Thoracic aorta (tissue), 2 donors: Measurements from ENCODE around the gene ACSL5. TPM values are rescaled to one million over a fixed set of nuclear protein-coding genes. Genes with fewer than 3 reads are reported as not detected.
"Not testable (repeated sequence)": the region's sequence is repeated elsewhere in the genome, so short reads cannot be mapped to it uniquely, and the experiment has no call there.

ENCODE experiments used
- ATAC-seq: fragments of 150-250 bp; one replicate; pipeline ENCODE4 v1.8.0; 2017; ENCODE audit warnings: low read depth; ENCODE audit not compliant: insufficient number of reproducible peaks, low FRiP score
- DNase-seq: peaks from one replicate; pipeline ENCODE4 v3.0.0-alpha.2; 2020; ENCODE audit warnings: low spot score
- H3K27ac ChIP-seq, 2 donors: fragments of 200-600 bp; sonication (generic); 1 replicate in 1 of 2; 2 replicates in 1 of 2; pipeline ENCODE4 v1.5.1; 2016; ENCODE audit warnings: mild to moderate bottlenecking in 2 of 2, moderate library complexity in 2 of 2
- H3K27me3 ChIP-seq: fragments of 200-600 bp; sonication (generic); replicated peaks from 2 replicates; pipeline ENCODE4 v1.6.0; 2016; ENCODE audit warnings: mild to moderate bottlenecking; ENCODE audit not compliant: insufficient read depth
- H3K36me3 ChIP-seq: fragments of 200-600 bp; sonication (generic); one replicate; pipeline ENCODE4 v1.5.1; 2016
- H3K4me1 ChIP-seq, 2 donors: fragments of 200-600 bp; sonication (generic); 1 replicate in 1 of 2; 2 replicates in 1 of 2; pipeline versions ENCODE4 v1.5.1 to v1.6.0; 2016; ENCODE audit warnings: low read depth in 2 of 2, mild to moderate bottlenecking in 1 of 2; ENCODE audit not compliant: control insufficient read depth in 1 of 2
- H3K4me3 ChIP-seq: fragments of 200-600 bp; sonication (generic); 2 replicates; pipeline ENCODE4 v1.5.1; 2016; ENCODE audit warnings: mild to moderate bottlenecking
- H3K9me3 ChIP-seq: fragments of 200-600 bp; sonication (generic); 2 replicates; pipeline ENCODE4 v1.5.1; 2016
- total RNA-seq, 2 donors: library from RNA; depleted of rRNA; stranded (reverse); fragments of >200 nt; gene quantifications; one replicate each; pipeline versions ENCODE4 v1.1.0 to v1.2.3, GENCODE V29; 2016
- TF ChIP-seq, protein P1 (sequence below): fragments of 200-600 bp; sonication (generic); IDR thresholded peaks from one replicate; pipeline ENCODE4 v1.5.1; 2019; ENCODE audit warnings: antibody characterized with exemption

ACSL5 gene
- total RNA-seq, 2 donors from 2014 or later = 13.9 to 16.7 TPM

DNA sequence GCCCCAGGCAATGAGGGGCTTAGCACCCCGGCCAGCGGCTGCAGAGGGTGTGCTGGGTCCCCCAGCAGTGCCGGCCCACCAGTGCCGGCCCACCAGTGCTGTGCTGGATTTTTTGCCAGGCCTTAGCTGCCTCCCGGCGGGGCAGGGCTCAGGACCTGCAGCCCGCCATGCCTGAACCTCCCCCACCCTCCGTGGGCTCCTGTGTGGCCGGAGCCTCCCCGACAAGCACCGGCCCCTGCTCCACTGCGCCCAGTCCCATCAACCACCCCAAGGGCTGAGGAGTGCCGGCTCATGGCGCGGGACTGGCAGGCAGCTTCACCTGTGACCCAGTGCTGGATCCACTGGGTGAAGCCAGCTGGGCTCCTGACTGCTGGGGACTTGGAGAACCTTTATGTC is 3.5 kb upstream of the ACSL5 start:
- H3K9me3 ChIP-seq = no peaks in the 10 kb centered on the region
- H3K27me3 ChIP-seq = no peaks in the 10 kb centered on the region
- no peaks in the 10 kb centered on the region for H3K36me3 ChIP-seq
- ATAC-seq (no peak), DNase-seq (no peak)
- peaks cover 5 to 9% of the 10 kb centered on the region in 2 donors for H3K4me1 ChIP-seq
- H3K27ac ChIP-seq = no peak overlapping the region
- TF ChIP-seq, protein P1, sequence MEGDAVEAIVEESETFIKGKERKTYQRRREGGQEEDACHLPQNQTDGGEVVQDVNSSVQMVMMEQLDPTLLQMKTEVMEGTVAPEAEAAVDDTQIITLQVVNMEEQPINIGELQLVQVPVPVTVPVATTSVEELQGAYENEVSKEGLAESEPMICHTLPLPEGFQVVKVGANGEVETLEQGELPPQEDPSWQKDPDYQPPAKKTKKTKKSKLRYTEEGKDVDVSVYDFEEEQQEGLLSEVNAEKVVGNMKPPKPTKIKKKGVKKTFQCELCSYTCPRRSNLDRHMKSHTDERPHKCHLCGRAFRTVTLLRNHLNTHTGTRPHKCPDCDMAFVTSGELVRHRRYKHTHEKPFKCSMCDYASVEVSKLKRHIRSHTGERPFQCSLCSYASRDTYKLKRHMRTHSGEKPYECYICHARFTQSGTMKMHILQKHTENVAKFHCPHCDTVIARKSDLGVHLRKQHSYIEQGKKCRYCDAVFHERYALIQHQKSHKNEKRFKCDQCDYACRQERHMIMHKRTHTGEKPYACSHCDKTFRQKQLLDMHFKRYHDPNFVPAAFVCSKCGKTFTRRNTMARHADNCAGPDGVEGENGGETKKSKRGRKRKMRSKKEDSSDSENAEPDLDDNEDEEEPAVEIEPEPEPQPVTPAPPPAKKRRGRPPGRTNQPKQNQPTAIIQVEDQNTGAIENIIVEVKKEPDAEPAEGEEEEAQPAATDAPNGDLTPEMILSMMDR = no peak
- H3K4me3 ChIP-seq = no peak overlapping the region

DNA sequence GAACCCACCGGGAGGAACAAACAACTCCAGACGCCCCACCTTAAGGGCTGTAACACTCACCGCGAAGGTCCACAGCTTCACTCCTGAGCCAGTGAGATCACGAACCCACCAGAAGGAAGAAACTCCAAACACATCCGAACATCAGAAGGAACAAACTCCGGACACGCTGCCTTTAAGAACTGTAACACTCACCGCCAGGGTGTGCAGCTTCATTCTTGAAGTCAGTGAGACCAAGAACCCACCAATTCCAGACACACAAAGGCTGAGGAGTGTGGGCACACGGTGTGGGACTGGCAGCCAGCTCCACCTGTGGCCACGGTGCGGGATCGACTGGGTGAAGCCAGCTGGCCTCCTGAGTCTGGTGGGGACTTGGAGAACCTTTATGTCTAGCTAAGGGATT is 2.6 kb upstream of the ACSL5 start:
- not testable (repeated sequence) for H3K4me3 ChIP-seq, H3K27me3 ChIP-seq, H3K27ac ChIP-seq, H3K36me3 ChIP-seq, DNase-seq, ATAC-seq, H3K9me3 ChIP-seq
- peaks cover 8 to 13% of the 10 kb centered on the region in 2 donors for H3K4me1 ChIP-seq

DNA sequence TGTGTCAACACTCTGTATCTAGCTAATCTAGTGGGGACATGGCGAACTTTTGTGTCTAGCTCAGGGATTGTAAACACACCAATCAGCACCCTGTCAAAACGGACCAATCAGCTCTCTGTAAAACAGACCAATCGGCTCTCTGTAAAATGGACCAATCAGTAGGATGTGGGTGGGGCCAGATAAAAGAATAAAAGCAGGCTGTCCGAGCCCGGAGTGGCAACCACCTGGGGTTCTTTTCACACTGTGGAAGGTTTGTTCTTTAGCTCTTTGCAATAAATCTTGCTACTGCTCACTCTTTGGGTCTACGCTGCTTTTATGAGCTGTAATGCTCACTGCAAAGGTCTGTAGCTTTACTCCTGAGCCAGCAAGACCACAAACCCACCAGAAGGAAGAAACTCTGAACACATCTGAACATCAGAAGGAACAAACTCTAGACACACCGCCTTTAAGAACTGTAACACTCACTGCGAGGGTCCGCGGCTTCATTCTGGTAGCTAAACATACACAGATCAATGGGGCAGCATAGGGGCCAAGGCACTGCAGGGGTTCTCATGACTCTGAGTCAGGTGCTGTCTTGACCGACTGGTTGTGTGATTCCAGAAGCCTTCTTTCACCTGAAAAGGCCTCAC is 1.6 kb upstream of the ACSL5 start:
- not testable (repeated sequence) for H3K27ac ChIP-seq, DNase-seq, H3K9me3 ChIP-seq, H3K36me3 ChIP-seq, ATAC-seq, H3K27me3 ChIP-seq, H3K4me1 ChIP-seq, H3K4me3 ChIP-seq

DNA sequence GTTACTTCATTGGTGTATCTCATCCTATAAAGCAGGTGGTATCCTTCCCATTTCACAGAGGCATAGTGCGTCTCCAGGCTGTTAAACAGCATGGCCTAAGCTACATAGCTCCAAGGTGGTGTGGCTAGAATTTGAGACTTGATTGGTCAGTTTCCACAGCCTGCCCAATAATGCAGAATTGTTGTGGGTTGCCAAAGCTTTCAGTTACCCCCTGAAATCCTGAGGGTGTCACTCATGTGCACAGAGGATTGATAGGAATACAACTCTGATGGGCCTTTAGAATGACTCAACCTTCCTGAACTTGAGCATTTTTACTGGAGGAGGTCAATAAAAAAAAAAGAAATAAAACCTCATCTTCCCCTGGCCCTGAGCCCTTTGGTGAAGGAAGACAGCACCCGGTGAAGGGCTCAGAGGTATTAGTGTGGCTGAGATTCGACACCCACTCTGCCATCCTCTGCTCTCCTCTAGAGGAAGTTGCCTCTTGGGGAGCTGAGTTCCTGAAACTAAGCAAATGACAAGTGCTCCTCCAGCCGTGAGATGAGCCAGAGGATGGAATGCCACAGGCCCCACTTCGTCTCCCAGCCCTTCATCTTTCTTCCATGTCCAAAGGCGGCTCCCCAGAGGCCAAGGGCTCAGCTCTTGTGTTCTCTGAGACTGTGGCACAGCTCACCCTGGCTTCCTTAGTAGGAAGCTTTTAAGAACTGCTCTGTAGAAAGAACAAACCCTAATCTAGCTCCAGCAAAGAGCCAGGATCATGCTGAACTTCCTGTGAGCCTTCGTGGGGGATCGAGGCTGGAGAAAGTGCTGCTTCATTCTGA is 1.0 kb downstream of the ACSL5 start:
- H3K27ac ChIP-seq = peak overlapping the region; percentile 23 to 54
- H3K4me1 ChIP-seq = peaks cover 8% of the 10 kb centered on the region in 2 donors
- H3K36me3 ChIP-seq = no peaks in the 10 kb centered on the region
- DNase-seq = no peak
- H3K4me3 ChIP-seq = peak overlapping the region; percentile 69
- TF ChIP-seq, protein P1 = no peak
- H3K9me3 ChIP-seq = no peaks in the 10 kb centered on the region
- no peak for ATAC-seq
- no peaks in the 10 kb centered on the region for H3K27me3 ChIP-seq

DNA sequence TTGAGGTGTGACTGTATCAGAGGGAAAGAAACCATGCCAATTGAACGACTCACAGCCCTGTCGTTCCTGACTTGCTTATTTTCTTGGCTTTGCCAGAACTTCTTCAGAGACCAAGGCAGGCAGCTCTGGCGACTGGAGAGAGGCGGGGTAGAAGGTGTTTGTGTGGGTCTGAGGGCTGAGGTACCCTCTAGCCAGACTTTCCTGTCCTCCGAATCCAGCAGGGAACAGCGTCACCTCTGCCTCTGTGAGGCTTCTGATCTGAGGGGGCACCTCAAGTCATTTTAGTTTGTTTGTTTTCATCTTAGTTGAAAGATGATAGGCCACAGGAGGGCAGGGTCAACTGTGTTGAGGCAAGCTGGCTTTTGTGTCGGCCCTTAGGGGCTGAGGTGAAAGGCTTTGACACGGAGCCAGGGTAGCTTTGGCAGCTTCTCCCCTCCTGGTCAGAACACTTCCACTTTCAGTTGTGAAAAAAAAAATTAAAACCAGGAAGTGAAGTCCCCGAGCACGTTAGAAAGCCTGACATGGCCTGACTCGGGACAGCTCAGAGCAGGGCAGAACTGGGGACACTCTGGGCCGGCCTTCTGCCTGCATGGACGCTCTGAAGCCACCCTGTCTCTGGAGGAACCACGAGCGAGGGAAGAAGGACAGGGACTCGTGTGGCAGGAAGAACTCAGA is 1.9 kb downstream of the ACSL5 start:
- Histone ChIP-seq H3K36me3 (no peaks in the 10 kb centered on the region), H3K27ac (peak overlapping the region in 1 of 2 donors; percentile 54), H3K27me3 (no peaks in the 10 kb centered on the region), H3K4me3 (peak overlapping the region; percentile 69), H3K4me1 (peaks cover 8% of the 10 kb centered on the region in 2 donors), H3K9me3 (no peaks in the 10 kb centered on the region)
- ATAC-seq (peak; percentile 57), DNase-seq (no peak)
- TF ChIP-seq, protein P1 = no peak

DNA sequence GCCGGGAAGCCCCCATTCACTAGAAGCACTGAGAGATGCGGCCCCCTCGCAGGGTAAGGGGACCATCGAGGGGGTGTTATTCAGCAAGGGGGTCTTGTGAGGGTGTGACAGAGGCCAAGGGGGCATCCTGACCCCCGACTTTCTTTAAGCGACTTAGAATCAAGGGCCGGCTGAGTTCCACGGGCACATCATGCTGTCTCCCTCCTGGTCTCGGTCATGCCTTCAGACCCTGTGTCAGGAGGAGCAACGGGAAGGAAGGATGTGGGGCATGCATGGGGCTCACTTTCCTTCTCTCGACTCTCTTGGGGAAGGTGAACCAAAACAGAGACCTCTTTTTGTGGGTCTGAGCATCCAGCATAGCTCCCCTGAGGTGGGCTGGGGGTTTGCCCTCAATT is 2.5 kb downstream of the ACSL5 start:
- H3K27me3 ChIP-seq = no peaks in the 10 kb centered on the region
- H3K4me1 ChIP-seq = peaks cover 8% of the 10 kb centered on the region in 2 donors
- no peaks in the 10 kb centered on the region for H3K36me3 ChIP-seq
- no peaks in the 10 kb centered on the region for H3K9me3 ChIP-seq
- ATAC-seq = no peak
- DNase-seq = no peak
- TF ChIP-seq, protein P1 = no peak
- H3K27ac ChIP-seq = peak overlapping the region in 1 of 2 donors; percentile 54
- peak overlapping the region; percentile 69 for H3K4me3 ChIP-seq

DNA sequence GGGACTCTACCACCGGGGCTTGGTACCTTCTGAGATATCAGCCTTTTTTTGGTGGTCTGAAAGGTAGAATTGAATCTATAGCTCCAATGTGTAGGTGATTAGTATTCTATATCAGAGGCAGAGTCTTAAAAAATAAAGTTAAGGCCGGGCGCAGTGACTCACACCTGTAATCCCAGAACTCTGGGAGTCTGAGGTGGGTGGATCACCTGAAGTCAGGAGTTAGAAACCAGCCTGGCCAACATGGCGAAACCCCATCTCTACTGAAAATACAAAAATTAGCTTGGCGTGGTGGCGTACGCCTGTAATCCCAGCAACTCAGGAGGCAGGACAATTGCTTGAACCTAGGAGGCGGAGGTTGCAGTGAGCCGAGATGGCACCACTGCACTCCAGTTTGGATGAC is 3.2 kb downstream of the ACSL5 start:
- not testable (repeated sequence) for H3K27ac ChIP-seq, H3K9me3 ChIP-seq, H3K4me1 ChIP-seq, ATAC-seq, DNase-seq, H3K36me3 ChIP-seq, H3K27me3 ChIP-seq
- peak overlapping the region; percentile 69 for H3K4me3 ChIP-seq
